Panc1 (cell line): ENCODE data around the gene ZNF836.

ENCODE experiments used
- CTCF ChIP-seq: fragments of 450-650 bp; IDR thresholded peaks from 2 replicates; pipeline ENCODE4 v1.5.1; 2017; ENCODE audit warnings: mild to moderate bottlenecking
- POLR2AphosphoS5 ChIP-seq: IDR thresholded peaks from 2 replicates; pipeline ENCODE4 v1.6.1; 2012; ENCODE audit warnings: mild to moderate bottlenecking, low read depth, low read length, moderate library complexity
- REST ChIP-seq, 2 experiments: IDR thresholded peaks; 2 replicates each; pipeline ENCODE4 v1.6.1; 2011 to 2012; ENCODE audit warnings: low read depth in 2 of 2, control low read depth in 1 of 2, low read length in 1 of 2, mild to moderate bottlenecking in 1 of 2, moderate library complexity in 1 of 2; ENCODE audit not compliant: insufficient read depth in 1 of 2
- SIN3A ChIP-seq: IDR thresholded peaks from 2 replicates; pipeline ENCODE4 v1.6.1; 2012; ENCODE audit warnings: low read depth, mild to moderate bottlenecking, low read length, moderate library complexity, borderline replicate concordance; ENCODE audit not compliant: insufficient read depth
- TCF7L2 ChIP-seq: IDR thresholded peaks from 2 replicates; pipeline ENCODE4 v1.6.1; 2011; ENCODE audit warnings: mild to moderate bottlenecking, low read depth, low read length, inconsistent platforms

GRCh38 chr19:52140032-52140710 is 31.2 kb downstream of the ZNF836 start:
- TF ChIP-seq POLR2AphosphoS5 (no peak; the same call in 1 of the 2 replicates), CTCF (no peak), TCF7L2 (no peak), REST (IDR thresholded peaks at IDR 0.05; ENCODE audit: insufficient read depth in 1 of 2, low read depth in 2 of 2, low read length in 1 of 2) (no peak), SIN3A (no peak)
